Gastrocnemius medialis (tissue), 4 donors: ENCODE data around the gene COLEC11.

ENCODE experiments used
- POLR2A ChIP-seq, 2 donors: fragments of 450-650 bp; IDR thresholded peaks; one replicate each; pipeline ENCODE4 v1.6.1; 2017; ENCODE audit warnings: antibody characterized with exemption in 2 of 2, mild to moderate bottlenecking in 2 of 2, moderate library complexity in 2 of 2
- TF ChIP-seq, protein P1 (sequence below), 5 experiments: fragments of 450-650 bp in 3 of 5; fragments of 200-600 bp in 2 of 5; sonication (generic) in 2 of 5; IDR thresholded peaks in 4 of 5; conservative IDR thresholded peaks in 1 of 5; 1 replicate in 4 of 5; 2 replicates in 1 of 5; pipeline ENCODE4 v1.5.1; 2016 to 2019; ENCODE audit warnings: antibody characterized with exemption in 5 of 5, mild to moderate bottlenecking in 3 of 5, moderate library complexity in 3 of 5

DNA sequence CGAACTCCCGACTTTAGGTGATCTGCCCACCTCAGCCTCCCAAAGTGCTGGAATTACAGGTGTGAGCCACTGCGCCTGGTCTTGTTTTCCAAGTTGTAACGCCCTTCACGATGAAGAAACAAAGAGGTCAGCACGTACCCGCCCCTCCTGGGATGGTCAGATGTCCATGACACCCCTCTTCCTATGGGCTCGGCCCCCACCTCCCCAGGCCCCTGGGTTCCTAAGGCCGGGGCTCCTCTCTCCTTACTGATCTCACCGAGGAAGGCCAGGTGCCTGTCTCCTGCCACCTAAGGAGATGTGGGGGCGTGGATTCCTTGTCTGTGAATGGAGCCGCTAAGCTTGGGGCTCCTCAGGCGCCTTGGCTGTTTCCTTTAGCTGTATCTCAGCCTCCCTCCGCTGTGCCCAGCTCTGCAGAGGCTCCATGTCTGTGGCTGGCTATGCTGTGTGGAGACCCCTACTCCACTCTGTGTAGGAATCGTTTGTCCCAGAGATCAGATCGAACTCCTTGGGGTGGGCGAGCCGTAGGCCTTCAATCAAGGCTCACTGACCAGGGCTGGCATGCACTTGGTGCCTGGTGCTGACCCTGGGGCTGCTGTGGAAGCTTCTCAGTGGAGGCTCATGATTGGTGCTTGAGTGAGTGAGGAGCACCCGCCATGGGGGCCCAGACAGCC, 8.8 kb downstream of the COLEC11 start:
- TF ChIP-seq, protein P1, sequence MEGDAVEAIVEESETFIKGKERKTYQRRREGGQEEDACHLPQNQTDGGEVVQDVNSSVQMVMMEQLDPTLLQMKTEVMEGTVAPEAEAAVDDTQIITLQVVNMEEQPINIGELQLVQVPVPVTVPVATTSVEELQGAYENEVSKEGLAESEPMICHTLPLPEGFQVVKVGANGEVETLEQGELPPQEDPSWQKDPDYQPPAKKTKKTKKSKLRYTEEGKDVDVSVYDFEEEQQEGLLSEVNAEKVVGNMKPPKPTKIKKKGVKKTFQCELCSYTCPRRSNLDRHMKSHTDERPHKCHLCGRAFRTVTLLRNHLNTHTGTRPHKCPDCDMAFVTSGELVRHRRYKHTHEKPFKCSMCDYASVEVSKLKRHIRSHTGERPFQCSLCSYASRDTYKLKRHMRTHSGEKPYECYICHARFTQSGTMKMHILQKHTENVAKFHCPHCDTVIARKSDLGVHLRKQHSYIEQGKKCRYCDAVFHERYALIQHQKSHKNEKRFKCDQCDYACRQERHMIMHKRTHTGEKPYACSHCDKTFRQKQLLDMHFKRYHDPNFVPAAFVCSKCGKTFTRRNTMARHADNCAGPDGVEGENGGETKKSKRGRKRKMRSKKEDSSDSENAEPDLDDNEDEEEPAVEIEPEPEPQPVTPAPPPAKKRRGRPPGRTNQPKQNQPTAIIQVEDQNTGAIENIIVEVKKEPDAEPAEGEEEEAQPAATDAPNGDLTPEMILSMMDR (IDR thresholded peaks at IDR 0.05 in 4 of 5, conservative IDR thresholded peaks at IDR 0.05 in 1 of 5) = no peak
- TF ChIP-seq POLR2A (IDR thresholded peaks at IDR 0.05) = no peak
